NCI-H1092 (cell line): ENCODE measurements around the gene SNCB.

Experiments
- DNase-seq: peaks from one replicate; lab custom pipeline; 2025; lab: John Stamatoyannopoulos, UW

Gene SNCB

GRCh38 chr5:176660860-176661641 lies 30.7 kb upstream of the SNCB start:
- DNase-seq: peak; percentile 55

- no peak for DNase-seq
These were observed 30.2 kb upstream of the SNCB start for GRCh38 chr5:176660530-176660859.

- no peak for DNase-seq
These were observed 29.6 kb upstream of the SNCB start for GRCh38 chr5:176659860-176660461.

GRCh38 chr5:176659512-176659839 lies 29.1 kb upstream of the SNCB start:
- no peak for DNase-seq

GRCh38 chr5:176658817-176659511 lies 28.6 kb upstream of the SNCB start:
- no peak for DNase-seq

- no peak for DNase-seq
These were observed 27.8 kb upstream of the SNCB start for GRCh38 chr5:176658007-176658599.

GRCh38 chr5:176656467-176656990 lies 26.2 kb upstream of the SNCB start:
- DNase-seq: no peak

- DNase-seq: no peak
These were observed 24.5 kb upstream of the SNCB start for GRCh38 chr5:176654856-176655255.

GRCh38 chr5:176653401-176654385 lies 23.4 kb upstream of the SNCB start:
- no peak for DNase-seq

GRCh38 chr5:176652136-176652535 lies 21.8 kb upstream of the SNCB start:
- peak; percentile 55 for DNase-seq

- no peak for DNase-seq
These were observed 21.2 kb upstream of the SNCB start for GRCh38 chr5:176651472-176651980.

- DNase-seq: no peak
These were observed 20.1 kb upstream of the SNCB start for GRCh38 chr5:176650354-176650884.

- no peak for DNase-seq
These were observed 18.3 kb upstream of the SNCB start for GRCh38 chr5:176648474-176649194.

- DNase-seq: no peak
These were observed 17.6 kb upstream of the SNCB start for GRCh38 chr5:176647843-176648473.

GRCh38 chr5:176647030-176647842 lies 16.9 kb upstream of the SNCB start, which contains the start of gene TSPAN17:
Gene TSPAN17, plus strand, starts transcription at chr5:176647484. Its CDS starts 132 bp downstream, at chr5:176647616.
- DNase-seq: peak; percentile 97

- no peak for DNase-seq
These were observed 16.3 kb upstream of the SNCB start for GRCh38 chr5:176646707-176647029.

- no peak for DNase-seq
These were observed 15.8 kb upstream of the SNCB start for GRCh38 chr5:176646049-176646706.

GRCh38 chr5:176644878-176645670 lies 14.7 kb upstream of the SNCB start:
- no peak for DNase-seq
